ENCODE measurements around the gene JCAD.

Gene JCAD

DNA sequence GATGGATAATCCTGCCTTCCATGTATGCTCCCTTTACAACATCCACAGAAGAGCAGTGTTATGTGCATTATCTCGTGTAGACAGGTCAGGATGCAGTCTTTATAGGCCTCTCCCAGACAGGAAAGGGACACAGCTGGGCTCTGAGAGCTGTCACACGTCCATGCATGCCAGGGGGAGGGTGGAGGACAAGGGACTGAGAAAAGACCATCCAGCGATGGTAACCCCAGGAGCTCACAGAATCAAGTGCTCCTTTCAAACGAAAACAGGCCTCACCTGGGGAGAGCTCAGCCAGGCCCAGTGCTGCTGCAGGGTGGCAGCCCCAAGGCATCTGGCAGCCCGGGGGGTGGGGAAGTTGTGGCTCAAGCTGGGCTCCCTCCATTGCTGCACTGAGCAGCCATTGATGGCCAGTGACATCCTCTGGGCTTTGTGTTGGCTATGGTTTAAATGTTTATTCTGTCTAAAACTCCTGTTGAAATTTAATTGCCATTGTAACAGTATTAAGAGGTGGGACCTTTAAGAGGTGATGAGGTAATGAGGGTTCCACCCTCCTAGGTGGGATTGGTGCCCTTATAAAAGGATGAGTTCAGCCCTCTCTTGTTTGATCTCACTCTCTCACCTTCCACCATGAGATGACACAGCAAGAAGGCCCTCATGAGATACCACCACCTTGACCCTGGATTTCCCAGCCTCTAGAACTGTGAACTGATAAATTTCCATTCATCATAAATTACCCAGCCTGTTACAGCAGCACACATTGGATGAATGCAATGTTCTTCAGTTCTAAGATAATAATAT, 15.7 kb downstream of the JCAD start:
- Histone ChIP-seq H3K4me3 (replicated peaks; ENCODE audit: low read depth, low read length) (no peak overlapping the region), H3K27me3 (replicated peaks; ENCODE audit: control insufficient read depth, insufficient read depth, low read length) (no peaks in the 10 kb centered on the region; the same call in none of the 2 replicates), H3K36me3 (ENCODE audit: control insufficient read depth, insufficient read depth, low read length) (no peaks in the 10 kb centered on the region)
- DNase-seq (ENCODE audit: extremely low read depth, insufficient read length) = no peak
- TF ChIP-seq, protein P1, sequence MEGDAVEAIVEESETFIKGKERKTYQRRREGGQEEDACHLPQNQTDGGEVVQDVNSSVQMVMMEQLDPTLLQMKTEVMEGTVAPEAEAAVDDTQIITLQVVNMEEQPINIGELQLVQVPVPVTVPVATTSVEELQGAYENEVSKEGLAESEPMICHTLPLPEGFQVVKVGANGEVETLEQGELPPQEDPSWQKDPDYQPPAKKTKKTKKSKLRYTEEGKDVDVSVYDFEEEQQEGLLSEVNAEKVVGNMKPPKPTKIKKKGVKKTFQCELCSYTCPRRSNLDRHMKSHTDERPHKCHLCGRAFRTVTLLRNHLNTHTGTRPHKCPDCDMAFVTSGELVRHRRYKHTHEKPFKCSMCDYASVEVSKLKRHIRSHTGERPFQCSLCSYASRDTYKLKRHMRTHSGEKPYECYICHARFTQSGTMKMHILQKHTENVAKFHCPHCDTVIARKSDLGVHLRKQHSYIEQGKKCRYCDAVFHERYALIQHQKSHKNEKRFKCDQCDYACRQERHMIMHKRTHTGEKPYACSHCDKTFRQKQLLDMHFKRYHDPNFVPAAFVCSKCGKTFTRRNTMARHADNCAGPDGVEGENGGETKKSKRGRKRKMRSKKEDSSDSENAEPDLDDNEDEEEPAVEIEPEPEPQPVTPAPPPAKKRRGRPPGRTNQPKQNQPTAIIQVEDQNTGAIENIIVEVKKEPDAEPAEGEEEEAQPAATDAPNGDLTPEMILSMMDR (IDR thresholded peaks at IDR 0.05; ENCODE audit: insufficient read depth, low read length, poor library complexity, severe bottlenecking) = no peak

DNA sequence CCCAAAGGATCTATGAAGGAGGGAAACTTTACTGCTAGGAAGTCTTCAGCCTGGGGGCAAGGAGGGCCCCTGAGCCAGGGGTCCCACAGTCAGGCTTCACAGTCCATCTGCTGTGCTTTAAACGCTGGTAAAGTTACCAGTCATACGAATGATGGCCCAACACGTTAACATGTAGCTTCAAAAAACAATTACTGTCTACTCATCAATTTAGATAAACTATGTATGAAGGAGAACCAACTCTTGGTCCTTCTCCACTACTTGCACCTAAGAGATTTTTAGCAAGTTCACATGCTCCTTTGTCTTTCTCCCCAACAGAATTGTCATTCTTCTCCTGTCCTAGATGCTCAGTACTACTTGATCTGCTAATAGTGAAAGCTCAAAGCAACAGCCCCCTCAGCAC, 16.6 kb downstream of the JCAD start:
- no peak overlapping the region for H3K4me3 ChIP-seq (replicated peaks; ENCODE audit: low read depth, low read length)
- no peaks in the 10 kb centered on the region for H3K36me3 ChIP-seq (ENCODE audit: control insufficient read depth, insufficient read depth, low read length)
- no peaks in the 10 kb centered on the region; the same call in none of the 2 replicates for H3K27me3 ChIP-seq (replicated peaks; ENCODE audit: control insufficient read depth, insufficient read depth, low read length)
- DNase-seq (ENCODE audit: extremely low read depth, insufficient read length) = no peak
- TF ChIP-seq, protein P1 (IDR thresholded peaks at IDR 0.05; ENCODE audit: insufficient read depth, low read length, poor library complexity, severe bottlenecking) = no peak

DNA sequence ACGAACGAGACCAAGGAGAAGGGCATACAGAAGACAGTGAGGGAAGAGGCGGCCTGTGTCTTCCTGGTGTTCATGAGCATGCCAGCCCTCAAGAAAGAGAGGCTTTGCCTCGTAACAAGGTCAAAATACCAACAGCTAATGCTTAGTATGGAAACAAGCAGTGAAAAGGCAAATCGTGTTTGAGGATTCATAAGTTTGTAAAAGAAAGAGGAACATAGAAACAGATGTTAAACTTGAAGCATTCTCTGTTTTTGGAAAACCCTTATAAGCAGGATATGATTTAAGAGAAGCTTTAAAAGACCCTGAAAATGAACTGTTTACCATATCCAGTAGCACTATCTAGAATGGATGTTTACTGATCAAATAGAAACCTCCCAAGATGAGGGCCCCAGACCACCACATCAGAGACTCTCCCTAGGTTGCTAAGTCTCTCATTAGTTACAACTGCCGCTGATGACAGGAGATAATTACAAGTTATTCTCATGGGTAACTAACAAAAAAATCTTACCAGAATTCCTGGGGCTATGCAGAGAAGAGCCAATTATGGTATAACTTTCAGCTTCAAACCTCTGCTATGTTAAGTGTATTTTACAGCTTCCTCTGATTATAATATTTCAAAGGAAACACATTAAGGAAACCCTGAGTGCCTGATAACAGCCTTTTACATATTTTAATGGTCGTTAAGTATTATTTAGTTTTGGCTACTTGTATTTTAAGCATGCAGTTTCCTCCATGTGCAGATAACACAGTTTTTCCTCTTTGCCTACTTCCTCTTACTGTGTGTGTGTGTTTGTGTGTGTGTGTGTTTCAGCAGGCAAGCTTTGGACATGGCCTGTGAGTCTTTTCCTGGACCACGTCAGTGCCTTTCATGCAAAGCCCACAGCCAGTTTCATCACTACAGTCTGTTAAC, 17.9 kb downstream of the JCAD start:
- DNase-seq (ENCODE audit: extremely low read depth, insufficient read length) = no peak
- no peaks in the 10 kb centered on the region for H3K36me3 ChIP-seq (ENCODE audit: control insufficient read depth, insufficient read depth, low read length)
- H3K4me3 ChIP-seq (replicated peaks; ENCODE audit: low read depth, low read length) = no peak overlapping the region
- TF ChIP-seq, protein P1 (IDR thresholded peaks at IDR 0.05; ENCODE audit: insufficient read depth, low read length, poor library complexity, severe bottlenecking) = no peak
- no peaks in the 10 kb centered on the region; the same call in none of the 2 replicates for H3K27me3 ChIP-seq (replicated peaks; ENCODE audit: control insufficient read depth, insufficient read depth, low read length)

DNA sequence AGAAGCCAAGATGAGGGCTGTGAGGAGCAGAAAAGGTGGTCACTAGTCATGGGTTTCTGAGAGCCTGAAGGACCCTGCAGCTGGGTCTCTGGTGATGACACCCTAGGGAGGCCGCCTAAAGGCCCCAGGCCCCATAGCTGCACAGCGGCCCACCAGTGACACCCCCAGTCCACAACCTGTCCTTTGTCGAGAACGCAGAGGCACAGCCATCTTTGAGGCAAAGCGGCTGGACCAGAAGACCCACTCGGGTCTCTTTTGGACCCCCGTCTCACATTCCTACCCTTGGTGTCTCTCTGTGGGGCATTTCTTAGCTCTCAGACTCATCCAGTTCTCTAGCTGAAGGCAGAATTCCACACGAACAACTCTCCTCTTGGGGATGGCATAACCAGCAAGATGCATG, 18.8 kb downstream of the JCAD start:
- no peak for DNase-seq (ENCODE audit: extremely low read depth, insufficient read length)
- Histone ChIP-seq H3K4me3 (replicated peaks; ENCODE audit: low read depth, low read length) (no peak overlapping the region), H3K27me3 (replicated peaks; ENCODE audit: control insufficient read depth, insufficient read depth, low read length) (no peaks in the 10 kb centered on the region; the same call in none of the 2 replicates), H3K36me3 (ENCODE audit: control insufficient read depth, insufficient read depth, low read length) (no peaks in the 10 kb centered on the region)
- TF ChIP-seq, protein P1 (IDR thresholded peaks at IDR 0.05; ENCODE audit: insufficient read depth, low read length, poor library complexity, severe bottlenecking) = no peak

DNA sequence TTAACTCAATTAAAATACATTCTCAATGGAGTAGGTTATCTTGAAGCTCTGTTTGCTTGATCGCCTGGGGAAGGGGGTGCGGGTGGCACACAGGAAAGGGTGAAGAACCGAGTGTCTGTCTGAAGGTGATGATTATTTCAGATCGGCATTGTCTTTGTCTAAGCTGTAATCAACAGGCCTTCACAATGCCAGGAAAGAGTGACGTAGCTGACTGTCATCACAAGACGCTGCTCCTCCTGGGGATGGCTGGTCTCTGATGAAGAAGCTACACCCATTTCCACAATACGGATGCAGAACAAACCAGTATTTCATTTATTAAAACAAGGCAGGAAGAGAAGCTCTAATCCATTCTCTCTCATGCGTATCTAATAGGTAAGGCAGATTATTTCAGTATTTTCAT, 19.4 kb downstream of the JCAD start:
- no peaks in the 10 kb centered on the region; the same call in 1 of the 2 replicates for H3K27me3 ChIP-seq (replicated peaks; ENCODE audit: control insufficient read depth, insufficient read depth, low read length)
- no peak overlapping the region for H3K4me3 ChIP-seq (replicated peaks; ENCODE audit: low read depth, low read length)
- TF ChIP-seq, protein P1 (IDR thresholded peaks at IDR 0.05; ENCODE audit: insufficient read depth, low read length, poor library complexity, severe bottlenecking) = no peak
- no peaks in the 10 kb centered on the region for H3K36me3 ChIP-seq (ENCODE audit: control insufficient read depth, insufficient read depth, low read length)
- no peak for DNase-seq (ENCODE audit: extremely low read depth, insufficient read length)
